ENCODE measurements around the gene PROSER2. TPM values are rescaled to one million over a fixed set of nuclear protein-coding genes. Genes with fewer than 3 reads are reported as not detected.
"Not testable (repeated sequence)": the region's sequence is repeated elsewhere in the genome, so short reads cannot be mapped to it uniquely, and the experiment has no call there.

The PROSER2 gene
- total RNA-seq, 4 donors from 2014 or later = 2.5 to 5.9 (median 3.7) TPM

DNA sequence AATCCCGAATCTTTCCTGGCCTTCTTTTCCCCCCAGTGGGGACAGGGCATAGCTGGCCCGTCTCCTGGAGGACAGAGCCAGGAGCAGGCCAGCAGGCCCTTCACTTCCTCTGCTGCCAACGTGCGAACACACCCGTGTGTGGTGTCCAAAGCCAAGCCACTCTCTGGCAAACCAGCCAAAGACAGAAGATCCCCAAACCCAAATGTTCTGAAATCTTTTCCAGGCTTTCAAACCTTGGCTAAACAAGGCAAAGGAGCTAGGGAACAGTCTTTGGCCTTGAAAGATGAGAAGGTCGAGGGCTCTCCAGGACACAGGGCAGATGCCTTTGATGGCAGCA lies 63.0 kb downstream of the PROSER2 start:
- 83% methylated on average over 6 of the region's 6 CpGs for WGBS
- no peak for DNase-seq (ENCODE audit: extremely low spot score)
- TF ChIP-seq POLR2AphosphoS5 (IDR thresholded peaks at IDR 0.05) (no peak), POLR2A (IDR thresholded peaks at IDR 0.05; ENCODE audit: low read depth) (no peak), EP300 (IDR thresholded peaks at IDR 0.05) (no peak)
- TF ChIP-seq, protein P1, sequence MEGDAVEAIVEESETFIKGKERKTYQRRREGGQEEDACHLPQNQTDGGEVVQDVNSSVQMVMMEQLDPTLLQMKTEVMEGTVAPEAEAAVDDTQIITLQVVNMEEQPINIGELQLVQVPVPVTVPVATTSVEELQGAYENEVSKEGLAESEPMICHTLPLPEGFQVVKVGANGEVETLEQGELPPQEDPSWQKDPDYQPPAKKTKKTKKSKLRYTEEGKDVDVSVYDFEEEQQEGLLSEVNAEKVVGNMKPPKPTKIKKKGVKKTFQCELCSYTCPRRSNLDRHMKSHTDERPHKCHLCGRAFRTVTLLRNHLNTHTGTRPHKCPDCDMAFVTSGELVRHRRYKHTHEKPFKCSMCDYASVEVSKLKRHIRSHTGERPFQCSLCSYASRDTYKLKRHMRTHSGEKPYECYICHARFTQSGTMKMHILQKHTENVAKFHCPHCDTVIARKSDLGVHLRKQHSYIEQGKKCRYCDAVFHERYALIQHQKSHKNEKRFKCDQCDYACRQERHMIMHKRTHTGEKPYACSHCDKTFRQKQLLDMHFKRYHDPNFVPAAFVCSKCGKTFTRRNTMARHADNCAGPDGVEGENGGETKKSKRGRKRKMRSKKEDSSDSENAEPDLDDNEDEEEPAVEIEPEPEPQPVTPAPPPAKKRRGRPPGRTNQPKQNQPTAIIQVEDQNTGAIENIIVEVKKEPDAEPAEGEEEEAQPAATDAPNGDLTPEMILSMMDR (IDR thresholded peaks at IDR 0.05) = no peak
- intact Hi-C loops (cut with DNase I) = no loop called here
- no peaks in the 10 kb centered on the region for H3K36me3 ChIP-seq
- H3K4me3 ChIP-seq = no peak overlapping the region
- no peaks in the 10 kb centered on the region for H3K27me3 ChIP-seq
- H3K27ac ChIP-seq (replicated peaks in 1 of 4) = no peak overlapping the region
- H3K4me1 ChIP-seq = no peaks in the 10 kb centered on the region
- H3K9me3 ChIP-seq = no peaks in the 10 kb centered on the region

DNA sequence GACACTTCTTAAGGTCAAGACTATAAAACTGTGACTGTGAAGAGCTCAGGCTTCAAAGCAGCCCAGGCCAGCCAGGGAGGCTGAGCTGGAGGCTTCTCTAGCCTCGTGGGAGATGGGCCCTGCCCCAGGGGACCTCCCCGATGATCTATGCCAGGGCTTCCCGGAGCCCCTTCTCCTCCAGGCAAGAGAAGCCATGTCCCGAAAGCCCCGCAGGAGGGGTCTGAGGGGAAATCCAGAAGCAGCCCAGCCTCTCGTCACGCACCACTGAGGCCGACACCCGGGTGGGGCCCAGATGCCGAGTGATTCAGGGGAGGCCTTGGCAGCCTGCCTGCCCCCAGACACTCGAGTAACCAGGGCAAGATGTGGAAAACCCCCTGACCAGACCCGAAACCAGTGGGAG lies 63.7 kb downstream of the PROSER2 start:
- no peaks in the 10 kb centered on the region for H3K36me3 ChIP-seq
- intact Hi-C loops (cut with DNase I) = no loop called here
- H3K27ac ChIP-seq (replicated peaks in 1 of 4) = no peak overlapping the region
- no peak for DNase-seq (ENCODE audit: extremely low spot score)
- TF ChIP-seq EP300 (IDR thresholded peaks at IDR 0.05) = no peak
- TF ChIP-seq, protein P1 (IDR thresholded peaks at IDR 0.05) = no peak
- TF ChIP-seq POLR2A (IDR thresholded peaks at IDR 0.05; ENCODE audit: low read depth) = no peak
- TF ChIP-seq POLR2AphosphoS5 (IDR thresholded peaks at IDR 0.05) = no peak
- WGBS = 89% methylated on average over 10 of the region's 12 CpGs
- H3K4me3 ChIP-seq = no peak overlapping the region
- no peaks in the 10 kb centered on the region for H3K9me3 ChIP-seq
- H3K4me1 ChIP-seq = no peaks in the 10 kb centered on the region
- no peaks in the 10 kb centered on the region for H3K27me3 ChIP-seq

DNA sequence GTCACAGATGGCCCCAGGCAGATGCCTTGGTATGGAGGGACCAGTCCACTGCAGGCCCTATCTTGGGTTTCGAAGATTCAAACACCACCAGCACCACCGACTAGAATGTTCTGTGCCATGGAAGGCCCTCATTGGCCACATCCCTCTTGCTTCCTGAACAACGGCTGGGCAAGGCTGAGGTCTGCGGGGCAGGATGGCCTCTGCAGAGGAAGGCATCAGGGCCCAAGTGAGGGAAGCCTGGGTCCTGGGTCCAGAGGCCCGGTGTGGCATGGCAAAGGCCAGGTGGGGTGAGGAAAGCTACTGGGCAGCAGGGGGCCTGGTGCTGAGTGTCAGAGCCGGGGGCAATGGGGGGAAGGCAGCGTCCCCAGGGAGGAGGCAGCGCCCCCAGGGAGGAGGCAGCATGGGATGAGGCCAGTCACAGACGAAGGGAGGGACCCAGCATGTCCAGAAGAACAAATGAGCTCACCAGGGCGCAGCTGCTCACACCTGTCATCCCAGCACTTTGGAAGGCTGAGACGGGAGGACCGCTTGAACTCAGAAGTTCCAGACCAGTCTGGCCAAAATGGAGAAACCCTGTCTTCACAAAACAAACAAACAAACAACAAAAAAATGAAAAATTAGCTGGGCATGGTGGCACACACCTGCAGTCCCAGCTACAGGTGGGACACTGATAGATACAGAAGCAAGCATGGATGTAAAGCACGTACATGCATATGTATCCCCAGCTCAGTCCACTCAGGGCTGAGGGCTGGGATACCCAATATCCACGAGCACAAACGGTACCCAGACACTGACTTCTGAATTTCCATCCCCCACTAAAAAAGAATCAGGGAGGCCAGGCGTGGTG lies 64.4 kb downstream of the PROSER2 start:
- intact Hi-C loops (cut with DNase I) = no loop called here
- Histone ChIP-seq H3K9me3 (no peaks in the 10 kb centered on the region), H3K4me3 (no peak overlapping the region), H3K4me1 (no peaks in the 10 kb centered on the region), H3K36me3 (no peaks in the 10 kb centered on the region), H3K27ac (replicated peaks in 1 of 4) (no peak overlapping the region), H3K27me3 (no peaks in the 10 kb centered on the region)
- 95% methylated on average over 13 of the region's 16 CpGs for WGBS
- no peak for TF ChIP-seq EP300 (IDR thresholded peaks at IDR 0.05)
- TF ChIP-seq, protein P1 (IDR thresholded peaks at IDR 0.05) = no peak
- no peak for TF ChIP-seq POLR2AphosphoS5 (IDR thresholded peaks at IDR 0.05)
- DNase-seq (ENCODE audit: extremely low spot score) = no peak

DNA sequence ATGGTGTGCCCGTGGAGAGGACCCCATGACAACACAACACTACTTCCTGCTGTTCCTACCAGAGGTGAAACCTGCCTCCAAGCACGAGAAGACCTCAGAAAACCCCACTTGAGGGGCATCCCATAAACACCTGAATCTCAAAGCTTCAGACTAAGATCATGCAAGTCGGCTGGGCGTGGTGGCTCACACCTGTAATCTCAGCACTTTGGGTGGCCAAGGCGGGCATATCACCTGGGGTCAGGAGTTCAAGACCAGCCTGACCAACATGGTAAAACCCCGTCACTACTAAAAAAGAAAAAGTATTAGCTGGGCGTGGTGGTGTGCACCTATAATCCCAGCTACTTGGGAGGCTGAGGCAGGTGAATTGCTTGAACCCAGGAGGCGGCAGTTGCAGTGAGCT lies 66.1 kb downstream of the PROSER2 start:
- H3K4me1 ChIP-seq; DNase-seq (ENCODE audit: extremely low spot score); H3K27me3 ChIP-seq; H3K9me3 ChIP-seq; H3K27ac ChIP-seq (replicated peaks in 1 of 4); intact Hi-C loops (cut with DNase I); H3K36me3 ChIP-seq; H3K4me3 ChIP-seq: not testable (repeated sequence)
- 82% methylated on average over 8 of the region's 8 CpGs for WGBS

DNA sequence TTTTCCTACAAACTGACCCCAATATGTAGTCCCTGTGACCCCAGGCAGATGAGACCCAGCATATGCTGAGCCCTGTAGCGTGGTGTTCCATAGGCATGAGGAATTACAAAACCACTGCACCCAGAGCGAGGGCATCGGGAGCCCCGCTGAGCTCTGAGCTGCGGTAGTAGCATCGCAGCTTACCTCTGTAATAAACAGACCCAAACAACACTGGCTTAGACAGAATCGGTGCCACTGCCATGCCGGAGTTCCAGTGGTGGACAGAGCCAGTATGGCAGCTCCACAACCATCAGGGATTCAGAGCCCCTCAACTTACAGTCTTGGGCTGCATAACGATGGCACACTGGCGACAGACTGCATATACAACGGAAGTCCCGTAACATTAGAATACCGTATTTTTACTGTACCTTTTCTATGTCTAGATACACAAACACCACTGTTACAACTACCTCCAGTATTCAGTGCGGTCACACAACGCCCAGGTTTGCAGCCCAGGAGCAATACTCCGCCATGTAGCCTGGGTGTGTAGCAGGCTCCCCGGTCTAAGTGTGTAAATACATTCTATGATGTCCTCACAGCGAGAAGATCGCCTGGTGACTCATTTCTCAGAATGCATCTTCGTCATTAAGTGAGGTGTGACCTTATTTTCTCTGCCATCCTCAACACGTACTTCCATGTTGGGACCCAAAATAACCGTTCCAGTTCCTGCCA lies 68.8 kb downstream of the PROSER2 start:
- Histone ChIP-seq H3K36me3 (no peaks in the 10 kb centered on the region), H3K27ac (replicated peaks in 1 of 4) (no peak overlapping the region), H3K27me3 (no peaks in the 10 kb centered on the region), H3K9me3 (no peaks in the 10 kb centered on the region), H3K4me3 (no peak overlapping the region), H3K4me1 (no peaks in the 10 kb centered on the region)
- 96% methylated on average over 22 of the region's 22 CpGs for WGBS
- DNase-seq (ENCODE audit: extremely low spot score) = no peak
- intact Hi-C loops (cut with DNase I) = no loop called here
- TF ChIP-seq, protein P1 (IDR thresholded peaks at IDR 0.05) = no peak
- TF ChIP-seq POLR2AphosphoS5 (IDR thresholded peaks at IDR 0.05) (no peak), EP300 (IDR thresholded peaks at IDR 0.05) (no peak), POLR2A (IDR thresholded peaks at IDR 0.05; ENCODE audit: low read depth) (no peak)

All from esophagus muscularis mucosa (tissue), 4 donors.